Glutamatergic neuron (in vitro differentiated cells): ENCODE results near the gene PICK1. TPM values are rescaled to one million over a fixed set of nuclear protein-coding genes. Genes with fewer than 3 reads are reported as not detected.
"Not testable (repeated sequence)": the region's sequence is repeated elsewhere in the genome, so short reads cannot be mapped to it uniquely, and the experiment has no call there.

Source experiments
- DNase-seq: peaks from one replicate; pipeline ENCODE4 v3.0.0; 2022
- H3K27ac Mint-ChIP-seq: one replicate; pipeline ENCODE4 v1.8.0; 2020; ENCODE audit warnings: mild to moderate bottlenecking, mixed read lengths, inconsistent platforms; ENCODE audit not compliant: unreplicated experiment
- H3K27me3 Mint-ChIP-seq: one replicate; pipeline ENCODE4 v1.8.0; 2020; ENCODE audit warnings: mild to moderate bottlenecking, moderate library complexity, mixed read lengths, inconsistent platforms; ENCODE audit not compliant: unreplicated experiment
- H3K36me3 Mint-ChIP-seq: one replicate; pipeline ENCODE4 v1.8.0; 2020; ENCODE audit warnings: mild to moderate bottlenecking, mixed read lengths, inconsistent platforms; ENCODE audit not compliant: unreplicated experiment
- H3K4me1 Mint-ChIP-seq: one replicate; pipeline ENCODE4 v1.8.0; 2020; ENCODE audit warnings: mild to moderate bottlenecking, low read depth, mixed read lengths, inconsistent platforms; ENCODE audit not compliant: unreplicated experiment
- H3K4me3 Mint-ChIP-seq: one replicate; pipeline ENCODE4 v1.8.0; 2020; ENCODE audit warnings: mild to moderate bottlenecking, mixed read lengths, inconsistent platforms; ENCODE audit not compliant: unreplicated experiment
- H3K9me3 Mint-ChIP-seq: one replicate; pipeline ENCODE4 v1.8.0; 2020; ENCODE audit warnings: mild to moderate bottlenecking, moderate library complexity, mixed read lengths, inconsistent platforms; ENCODE audit not compliant: unreplicated experiment
- total RNA-seq: library from RNA; stranded (reverse); fragmentation: NEBNext Ultra II Directional; extraction: Animal tissue kit (Norgen Biotek cat#: 25700); gene quantifications from one replicate; pipeline ENCODE4 v1.2.1, GENCODE V29; 2021; ENCODE audit not compliant: unreplicated experiment
- TF ChIP-seq, protein P1 (sequence below): fragments of 200-600 bp; sonication (generic); IDR thresholded peaks from one replicate; pipeline ENCODE4 v1.5.0; 2021; ENCODE audit not compliant: partially characterized antibody, unreplicated experiment

PICK1 gene
- total RNA-seq, 1 donor from 2014 or later: 44.8 TPM

DNA sequence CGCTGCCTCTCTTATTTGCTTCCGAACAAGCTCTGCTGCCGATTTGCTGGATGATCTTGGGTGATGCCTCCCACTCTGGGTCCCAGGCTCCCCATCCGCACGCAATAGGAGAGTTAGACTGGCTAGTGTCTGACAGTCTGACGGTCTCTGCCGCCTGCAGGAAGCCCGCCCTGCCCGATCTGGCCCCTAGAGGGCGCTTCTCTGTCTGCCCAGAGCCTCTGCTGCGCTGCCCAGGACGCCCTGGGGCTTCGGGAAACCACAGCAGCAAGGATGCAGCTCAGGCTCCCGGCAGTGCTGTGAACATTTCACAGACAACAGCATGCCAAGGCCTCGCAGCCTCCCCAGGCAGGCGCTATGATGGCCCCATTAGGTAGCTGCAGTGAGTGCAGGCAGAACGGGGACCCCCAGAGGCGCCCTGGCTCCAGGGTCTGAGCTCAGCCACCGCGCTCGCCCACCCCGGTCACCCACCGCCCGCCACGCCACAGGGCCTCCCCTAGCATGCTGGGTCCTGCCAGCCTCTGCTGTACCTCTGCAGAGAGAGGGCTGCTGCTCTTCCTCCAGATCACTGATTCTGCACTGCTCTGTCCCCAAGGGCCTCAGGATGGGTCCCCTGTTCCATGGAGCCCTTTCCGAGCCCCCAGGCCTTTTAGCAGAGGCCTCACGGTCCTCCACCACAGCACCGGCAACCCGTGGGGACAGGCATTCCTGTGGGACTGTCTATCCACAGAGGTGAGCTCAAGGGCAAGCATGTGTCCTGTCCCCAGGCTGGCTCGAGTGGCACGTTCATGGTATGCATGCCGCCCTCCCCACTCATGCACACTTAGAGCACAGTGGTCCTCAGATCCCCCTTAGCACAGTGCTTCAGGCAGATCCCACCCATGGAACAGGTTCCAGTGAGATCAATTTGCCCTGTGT, 57.5 kb downstream of the PICK1 start:
- Mint-ChIP-seq H3K4me1 (peaks cover 5% of the 10 kb centered on the region), H3K27ac (peak overlapping the region; percentile 66), H3K9me3 (peaks cover 5% of the 10 kb centered on the region), H3K4me3 (peak overlapping the region; percentile 57), H3K36me3 (no peaks in the 10 kb centered on the region), H3K27me3 (peaks cover 4% of the 10 kb centered on the region)
- TF ChIP-seq, protein P1, sequence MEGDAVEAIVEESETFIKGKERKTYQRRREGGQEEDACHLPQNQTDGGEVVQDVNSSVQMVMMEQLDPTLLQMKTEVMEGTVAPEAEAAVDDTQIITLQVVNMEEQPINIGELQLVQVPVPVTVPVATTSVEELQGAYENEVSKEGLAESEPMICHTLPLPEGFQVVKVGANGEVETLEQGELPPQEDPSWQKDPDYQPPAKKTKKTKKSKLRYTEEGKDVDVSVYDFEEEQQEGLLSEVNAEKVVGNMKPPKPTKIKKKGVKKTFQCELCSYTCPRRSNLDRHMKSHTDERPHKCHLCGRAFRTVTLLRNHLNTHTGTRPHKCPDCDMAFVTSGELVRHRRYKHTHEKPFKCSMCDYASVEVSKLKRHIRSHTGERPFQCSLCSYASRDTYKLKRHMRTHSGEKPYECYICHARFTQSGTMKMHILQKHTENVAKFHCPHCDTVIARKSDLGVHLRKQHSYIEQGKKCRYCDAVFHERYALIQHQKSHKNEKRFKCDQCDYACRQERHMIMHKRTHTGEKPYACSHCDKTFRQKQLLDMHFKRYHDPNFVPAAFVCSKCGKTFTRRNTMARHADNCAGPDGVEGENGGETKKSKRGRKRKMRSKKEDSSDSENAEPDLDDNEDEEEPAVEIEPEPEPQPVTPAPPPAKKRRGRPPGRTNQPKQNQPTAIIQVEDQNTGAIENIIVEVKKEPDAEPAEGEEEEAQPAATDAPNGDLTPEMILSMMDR: peak; percentile 87
- DNase-seq: peak; percentile 96

DNA sequence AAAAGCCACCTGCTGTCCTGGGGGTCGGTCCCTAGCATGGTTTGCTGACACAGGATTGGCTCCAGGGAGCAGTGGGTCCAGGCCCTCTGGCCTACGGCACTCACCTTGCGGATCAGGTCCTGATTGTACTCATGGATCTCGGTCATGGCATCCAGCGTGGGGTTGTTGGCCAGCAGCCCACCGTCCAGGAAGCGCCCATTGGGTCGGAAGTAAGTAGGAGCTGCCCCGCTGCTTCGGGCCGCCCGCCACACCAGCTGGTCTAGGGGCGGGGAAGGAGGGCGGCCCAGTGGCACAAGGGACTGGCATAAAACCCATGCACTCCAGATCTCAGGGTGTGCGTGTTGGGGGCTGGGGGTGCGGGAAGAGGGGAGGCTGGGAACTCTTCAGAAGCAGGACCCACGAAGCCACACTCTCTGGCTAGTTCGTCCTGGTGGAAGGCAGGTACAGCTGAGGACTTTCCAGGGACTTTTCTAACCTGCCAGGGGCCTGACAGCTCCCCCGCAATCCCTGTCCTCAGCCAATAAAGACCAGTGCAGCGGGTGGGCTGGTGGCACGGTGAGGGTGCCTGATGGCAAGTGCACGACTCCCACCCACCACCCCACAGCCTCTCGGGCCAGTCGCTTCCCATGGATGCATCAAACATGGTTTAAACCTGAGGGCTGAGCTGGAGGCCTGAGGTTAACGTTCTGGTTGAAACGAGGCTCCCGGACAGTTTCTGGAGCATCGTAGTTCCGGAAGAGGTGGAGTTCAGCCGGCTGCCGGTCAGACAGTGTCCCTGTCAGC, 58.4 kb downstream of the PICK1 start:
- Mint-ChIP-seq H3K9me3 (peaks cover 4% of the 10 kb centered on the region), H3K27ac (no peak overlapping the region), H3K4me1 (peaks cover 5% of the 10 kb centered on the region), H3K27me3 (peaks cover 5% of the 10 kb centered on the region), H3K4me3 (peak overlapping the region; percentile 20), H3K36me3 (no peaks in the 10 kb centered on the region)
- no peak for DNase-seq
- TF ChIP-seq, protein P1: no peak

GRCh38 chr22:38117556-38117955, 60.4 kb downstream of the PICK1 start:
- DNase-seq, H3K27ac Mint-ChIP-seq, H3K27me3 Mint-ChIP-seq, H3K4me3 Mint-ChIP-seq, H3K4me1 Mint-ChIP-seq, H3K9me3 Mint-ChIP-seq, H3K36me3 Mint-ChIP-seq: not testable (repeated sequence)

DNA sequence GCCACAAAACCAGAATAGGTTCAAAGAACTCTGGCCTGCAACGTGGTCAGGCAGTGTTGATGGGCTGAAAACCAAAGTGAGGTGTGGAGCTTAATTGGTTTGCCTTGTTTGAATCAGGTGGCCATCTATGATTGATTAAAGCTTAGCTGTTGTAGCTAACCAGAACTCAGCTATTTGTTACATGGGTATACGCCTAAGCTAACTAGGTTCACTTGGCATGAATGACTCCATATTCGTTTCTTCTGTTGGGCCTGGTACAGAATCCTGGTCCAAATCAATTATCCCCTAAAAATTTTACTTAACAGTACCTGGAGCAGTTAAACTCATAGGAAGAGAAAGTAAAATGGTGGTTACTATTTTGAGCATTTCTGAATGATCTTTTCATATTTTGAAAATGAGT, 61.0 kb downstream of the PICK1 start:
- Mint-ChIP-seq H3K27ac (no peak overlapping the region), H3K4me1 (peaks cover 2% of the 10 kb centered on the region), H3K4me3 (no peak overlapping the region), H3K36me3 (no peaks in the 10 kb centered on the region), H3K9me3 (peaks cover 4% of the 10 kb centered on the region), H3K27me3 (peaks cover 4% of the 10 kb centered on the region)
- TF ChIP-seq, protein P1: no peak
- no peak for DNase-seq

DNA sequence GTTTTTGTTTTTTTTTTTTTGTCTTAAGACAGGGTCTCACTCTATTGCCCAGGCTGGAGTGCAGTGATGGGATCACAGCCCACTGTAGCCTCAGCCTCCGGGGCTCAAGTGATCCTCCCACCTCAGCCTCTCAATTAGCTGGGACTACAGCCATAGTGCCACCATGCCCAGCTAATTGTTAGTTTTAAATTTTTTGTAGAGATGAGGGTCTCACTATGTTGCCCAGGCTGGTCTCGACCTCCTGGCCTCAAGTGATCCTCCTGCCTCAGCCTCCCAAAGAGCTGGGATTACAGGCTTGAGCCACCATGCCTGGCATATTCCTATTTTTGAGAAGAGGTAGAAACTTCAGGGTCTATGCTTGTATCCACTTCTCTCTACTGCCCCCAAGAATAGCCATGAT, 61.5 kb downstream of the PICK1 start:
- not testable (repeated sequence) for H3K9me3 Mint-ChIP-seq, H3K4me1 Mint-ChIP-seq, H3K36me3 Mint-ChIP-seq, H3K4me3 Mint-ChIP-seq, H3K27ac Mint-ChIP-seq, DNase-seq, H3K27me3 Mint-ChIP-seq
